GM19239 (cell line): Measurements from ENCODE around the gene FKBP1A.

Experiments used
- DNase-seq: peaks from one replicate; pipeline ENCODE4 v3.0.0; 2011; ENCODE audit warnings: low spot score; ENCODE audit not compliant: insufficient read length
- FAIRE-seq: peaks from 2 replicates; lab custom pipeline; 2011; peaks lifted over from hg19 to GRCh38; lab: Jason Lieb, UNC

FKBP1A gene

GRCh38 chr20:1392693-1393506 is at the start of gene FKBP1A:
Gene FKBP1A (minus strand): TSS chr20:1393054. CDS start chr20:1392998, 56 bp downstream.
- FAIRE-seq: peak; percentile 86
- peak; percentile 86 for DNase-seq

GRCh38 chr20:1442304-1442703 is 49.5 kb upstream of the FKBP1A start:
- DNase-seq (no peak), FAIRE-seq (no peak)

- FAIRE-seq: no peak
- DNase-seq: no peak
These were observed 48.3 kb upstream of the FKBP1A start for GRCh38 chr20:1441133-1441532.

- FAIRE-seq (no peak), DNase-seq (no peak)
These were observed 47.2 kb upstream of the FKBP1A start for GRCh38 chr20:1440024-1440423.

GRCh38 chr20:1438361-1438760 is 45.5 kb upstream of the FKBP1A start:
- DNase-seq (no peak), FAIRE-seq (no peak)

GRCh38 chr20:1437235-1437904 is 44.5 kb upstream of the FKBP1A start:
- FAIRE-seq (peak; percentile 93), DNase-seq (peak; percentile 58)

GRCh38 chr20:1436263-1436662 is 43.4 kb upstream of the FKBP1A start:
- DNase-seq (no peak), FAIRE-seq (no peak)

GRCh38 chr20:1435337-1435699 is 42.5 kb upstream of the FKBP1A start:
- DNase-seq (no peak), FAIRE-seq (no peak)

GRCh38 chr20:1434571-1435336 is 41.9 kb upstream of the FKBP1A start:
- FAIRE-seq (peak; percentile 99), DNase-seq (peak; percentile 28)

GRCh38 chr20:1431158-1431557 is 38.3 kb upstream of the FKBP1A start:
- FAIRE-seq (peak; percentile 14), DNase-seq (no peak)

- DNase-seq: no peak
- FAIRE-seq: no peak
These were observed 37.2 kb upstream of the FKBP1A start for GRCh38 chr20:1430004-1430451.

GRCh38 chr20:1429143-1429728 is 36.4 kb upstream of the FKBP1A start:
- no peak for FAIRE-seq
- DNase-seq: no peak

- FAIRE-seq (no peak), DNase-seq (no peak)
These were observed 34.7 kb upstream of the FKBP1A start for GRCh38 chr20:1427457-1428054.

GRCh38 chr20:1426231-1426849 is 33.5 kb upstream of the FKBP1A start:
- FAIRE-seq (no peak), DNase-seq (no peak)

- DNase-seq (no peak), FAIRE-seq (no peak)
These were observed 31.5 kb upstream of the FKBP1A start for GRCh38 chr20:1424336-1424735.

- FAIRE-seq: no peak
- no peak for DNase-seq
These were observed 30.8 kb upstream of the FKBP1A start for GRCh38 chr20:1423625-1424106.

GRCh38 chr20:1423206-1423605 is 30.4 kb upstream of the FKBP1A start:
- DNase-seq (no peak), FAIRE-seq (no peak)

GRCh38 chr20:1422753-1423152 is 29.9 kb upstream of the FKBP1A start:
- no peak for DNase-seq
- no peak for FAIRE-seq

GRCh38 chr20:1420066-1420465 is 27.2 kb upstream of the FKBP1A start:
- DNase-seq (no peak), FAIRE-seq (no peak)

- DNase-seq: no peak
These were observed 25.5 kb upstream of the FKBP1A start for GRCh38 chr20:1418350-1418749.

More at GRCh38 chr20:1418350-1418749, 25.5 kb upstream of the FKBP1A start:
- FAIRE-seq: no peak
